ENCODE data around the gene AKR7A3.
A peak's percentile ranks its signal among the peaks of the same experiment; 100 is the strongest.
"Not testable (repeated sequence)": the region's sequence is repeated elsewhere in the genome, so short reads cannot be mapped to it uniquely, and the experiment has no call there.

The AKR7A3 gene

DNA sequence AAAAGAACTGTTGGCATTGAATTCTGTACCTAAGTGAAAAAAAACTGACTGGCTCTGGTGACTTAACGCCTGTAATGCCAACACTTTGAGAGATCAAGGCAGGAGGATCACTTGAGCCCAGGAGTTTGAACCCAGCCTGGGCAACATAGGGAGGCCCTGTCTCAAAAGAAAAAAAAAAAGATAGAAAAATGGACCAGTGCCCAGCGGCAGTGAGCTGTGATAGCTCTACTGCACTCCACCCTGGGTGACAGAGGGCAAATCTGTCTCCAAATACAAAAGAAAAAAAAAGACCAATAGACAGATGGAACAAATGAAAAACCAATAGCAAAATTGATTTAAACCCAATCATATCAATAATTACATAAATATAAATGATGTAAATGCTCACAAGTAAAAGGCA is 674 bp upstream of the AKR7A3 start:
- DNase-seq (ENCODE audit: low read depth, low spot score), result no peak

DNA sequence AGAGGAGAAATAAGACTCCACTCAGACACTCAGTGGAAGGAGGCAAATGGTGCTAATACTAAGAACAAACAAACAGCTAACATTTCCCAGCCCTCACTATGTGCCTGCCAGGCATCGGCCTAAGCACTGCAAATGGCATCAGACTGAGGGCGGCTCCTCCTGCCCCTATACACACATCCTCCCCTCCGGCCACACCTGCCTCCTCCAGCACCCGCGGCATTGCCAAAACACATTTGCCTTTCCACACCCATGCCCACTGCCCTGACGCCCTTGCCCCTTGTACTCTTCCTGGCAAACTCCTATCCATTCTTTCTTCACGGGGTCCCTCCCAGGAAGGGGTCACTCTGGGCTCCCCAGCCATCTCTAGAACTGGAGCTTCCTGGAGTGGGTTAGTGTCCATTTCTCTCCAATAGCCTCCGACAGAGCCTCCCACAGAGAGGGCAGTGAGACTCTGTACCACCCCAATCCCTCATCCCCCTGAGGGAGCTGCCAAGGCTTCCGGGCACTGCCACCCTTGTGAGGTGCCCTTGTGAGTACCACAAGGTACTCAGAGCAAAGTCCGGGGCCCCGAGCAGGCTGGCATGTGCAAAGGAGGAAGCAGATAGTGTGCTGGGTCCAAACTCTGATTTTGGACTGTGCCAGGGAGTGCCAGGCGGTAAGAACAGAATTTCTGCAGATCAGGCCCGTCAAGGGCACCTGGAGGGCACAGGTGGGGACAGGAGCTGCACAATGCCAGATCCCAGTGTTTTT is 959 bp downstream of the AKR7A3 start:
- no peak for DNase-seq (ENCODE audit: low read depth, low spot score)

DNA sequence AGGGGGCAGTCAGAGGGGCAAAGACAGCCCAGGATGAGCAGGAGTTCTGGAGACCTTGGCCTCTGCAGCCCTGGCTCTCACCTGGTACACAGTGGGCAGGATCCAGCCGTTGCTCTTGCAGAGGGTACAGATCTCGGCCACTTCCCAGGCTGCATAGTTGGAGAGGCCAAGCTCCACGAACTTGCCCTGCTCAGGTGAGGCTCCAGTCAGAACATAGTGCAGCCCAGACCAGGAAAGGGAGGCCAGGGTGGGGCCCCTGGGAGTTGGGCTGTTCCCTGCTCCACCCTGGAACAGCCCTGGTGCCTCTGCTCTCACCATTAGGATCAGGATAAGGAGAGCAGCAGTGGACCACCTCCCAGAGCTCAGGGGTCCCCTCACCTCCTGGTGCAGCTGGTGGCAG is 2.8 kb downstream of the AKR7A3 start:
- DNase-seq (ENCODE audit: low read depth, low spot score), result not testable (repeated sequence)

DNA sequence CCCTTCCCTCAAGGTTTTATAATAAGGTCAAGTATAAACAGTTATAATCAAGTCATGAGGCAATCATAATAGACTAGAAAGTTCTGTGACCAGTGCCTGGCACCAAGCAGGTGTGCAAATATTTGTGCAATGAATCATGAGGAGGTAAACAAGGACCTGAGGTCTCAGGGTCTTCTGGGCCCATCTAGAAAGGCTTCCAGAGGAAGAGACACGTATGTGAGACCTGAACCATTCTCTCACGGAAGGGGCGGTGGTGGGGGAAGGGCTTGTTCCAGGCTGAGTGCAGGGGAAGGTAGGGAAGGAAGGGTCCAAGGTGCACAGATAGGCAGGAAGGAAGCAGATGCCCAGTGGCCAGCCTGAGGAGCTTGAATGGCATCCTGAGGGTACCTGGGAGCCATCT is 3.2 kb downstream of the AKR7A3 start:
- DNase-seq (ENCODE audit: low read depth, low spot score), result not testable (repeated sequence)

DNA sequence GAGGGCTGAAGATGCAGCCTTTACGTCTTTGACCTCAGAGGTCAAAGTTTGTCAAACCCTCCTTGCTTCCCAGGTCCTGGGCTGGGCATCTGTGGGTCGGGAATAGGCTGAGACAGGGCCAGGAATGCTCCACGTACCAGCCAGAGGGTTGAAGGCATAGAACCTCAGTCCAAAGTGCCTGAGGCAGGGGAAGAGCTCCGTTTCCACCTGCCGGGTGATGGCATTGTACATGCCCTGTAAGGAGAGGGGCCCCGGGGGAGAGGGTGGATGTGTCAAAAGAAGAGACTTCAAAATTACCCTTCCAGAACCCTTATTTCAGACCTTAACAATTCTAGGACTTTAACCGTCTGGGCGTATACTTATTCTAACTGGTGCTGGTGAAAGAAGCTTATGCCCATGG is 3.7 kb downstream of the AKR7A3 start:
- DNase-seq (ENCODE audit: low read depth, low spot score), result no peak

DNA sequence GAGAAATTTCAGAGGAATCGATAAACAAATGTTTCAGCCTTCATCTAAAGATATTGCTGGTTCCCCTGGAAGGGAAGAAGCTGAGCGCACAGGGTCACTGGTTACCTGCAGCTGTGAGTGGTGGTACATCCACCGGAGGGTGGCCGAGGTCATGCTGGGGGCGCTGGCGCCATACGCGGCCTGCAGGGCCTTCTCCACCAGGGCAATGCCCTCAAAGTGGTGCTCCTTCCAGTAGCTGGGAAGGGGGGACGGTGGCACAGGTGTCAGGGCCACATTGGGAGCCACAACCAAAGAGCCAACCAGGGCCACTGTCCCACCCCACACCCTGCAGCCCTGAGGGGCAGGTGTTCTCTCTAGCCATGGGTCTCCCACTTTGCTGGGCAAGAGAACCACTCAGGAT is 4.7 kb downstream of the AKR7A3 start:
- DNase-seq (ENCODE audit: low read depth, low spot score), result no peak

DNA sequence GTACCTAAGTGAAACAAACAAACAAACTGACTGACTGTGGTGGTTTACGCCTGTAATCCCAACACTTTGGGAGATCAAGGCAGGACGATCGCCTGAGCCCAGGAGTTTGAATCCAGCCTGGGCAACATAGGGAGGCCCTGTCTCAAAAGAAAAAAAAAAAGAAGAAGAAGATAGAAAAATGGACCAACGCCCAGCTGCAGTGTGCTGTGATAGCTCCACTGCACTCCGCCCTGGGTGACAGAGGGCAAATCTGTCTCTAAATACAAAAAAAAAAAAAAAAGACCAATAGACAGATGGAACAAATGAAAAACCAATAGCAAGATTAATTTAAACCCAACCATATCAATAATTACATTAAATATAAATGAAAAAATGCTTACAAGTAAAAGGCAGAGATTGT is 13.9 kb downstream of the AKR7A3 start:
- no peak for DNase-seq (ENCODE audit: low read depth, low spot score)

DNA sequence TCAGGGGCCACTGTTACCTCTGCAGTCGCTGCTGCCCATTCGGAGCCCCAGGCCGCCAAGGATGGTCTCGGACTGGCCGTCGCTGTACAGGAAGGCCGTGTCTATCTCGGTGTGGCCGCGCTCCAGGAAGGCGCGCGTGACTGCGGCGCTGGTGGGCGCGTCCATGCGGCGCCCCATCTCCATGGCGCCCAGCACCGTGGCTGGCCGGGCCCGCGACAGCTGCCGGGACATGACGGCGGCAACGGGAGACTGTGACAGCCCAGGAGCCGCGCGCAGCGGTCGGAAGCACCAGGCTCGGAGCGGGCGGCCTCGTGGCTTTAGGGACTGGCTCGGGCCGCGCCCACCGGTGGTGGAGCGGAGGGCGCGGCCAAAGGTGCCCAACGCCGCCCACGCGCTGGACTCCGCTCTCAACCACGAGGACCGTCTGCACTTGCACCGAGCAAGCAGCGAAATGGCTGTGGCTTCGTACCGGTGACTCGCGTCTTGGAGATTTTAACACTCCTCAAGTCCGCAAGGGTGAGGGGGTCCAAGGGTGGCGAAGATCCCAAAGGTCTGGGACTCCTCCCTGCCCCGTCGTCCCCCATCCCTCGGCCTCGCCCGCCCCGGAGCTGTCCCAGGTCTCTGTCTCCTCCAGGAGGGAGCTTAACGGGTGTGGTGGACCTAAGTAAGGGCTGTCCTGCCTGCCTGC is 14.6 kb downstream of the AKR7A3 start:
- DNase-seq (ENCODE audit: low read depth, low spot score), result not testable (repeated sequence)

DNA sequence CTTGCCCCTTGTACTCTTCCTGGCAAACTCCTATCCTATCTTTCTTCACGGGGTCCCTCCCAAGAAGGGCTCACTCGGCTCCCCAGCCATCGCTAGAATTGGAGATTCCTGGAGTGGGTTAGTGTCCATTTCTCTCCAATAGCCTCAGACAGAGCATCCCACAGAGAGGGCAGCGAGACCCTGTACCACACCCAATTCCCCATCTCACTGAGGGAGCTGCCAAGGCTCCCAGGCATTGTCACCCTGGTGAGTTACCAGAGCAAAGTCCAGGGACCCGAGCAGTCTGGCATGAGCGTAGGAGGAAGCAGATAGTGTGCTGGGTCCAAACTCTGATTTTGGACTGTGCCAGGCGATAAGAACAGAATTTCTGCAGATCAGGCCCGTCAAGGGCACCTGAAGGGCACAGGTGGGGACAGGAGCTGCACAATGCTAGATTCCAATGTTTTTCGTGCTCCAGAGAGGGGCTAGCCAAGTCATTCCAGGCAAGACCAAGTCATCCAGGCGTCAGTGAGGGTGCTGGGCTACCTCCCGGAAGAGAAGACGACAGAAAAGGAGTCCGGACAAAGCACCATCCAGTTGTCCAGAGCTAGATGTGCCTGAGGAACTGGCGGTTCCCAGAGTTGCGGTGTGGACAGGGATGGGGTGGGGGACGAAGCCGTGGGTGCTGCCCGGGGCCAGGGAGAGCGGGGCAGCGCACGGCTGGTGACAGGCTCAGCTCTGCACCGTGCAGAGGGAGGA is 15.3 kb downstream of the AKR7A3 start:
- no peak for DNase-seq (ENCODE audit: low read depth, low spot score)

DNA sequence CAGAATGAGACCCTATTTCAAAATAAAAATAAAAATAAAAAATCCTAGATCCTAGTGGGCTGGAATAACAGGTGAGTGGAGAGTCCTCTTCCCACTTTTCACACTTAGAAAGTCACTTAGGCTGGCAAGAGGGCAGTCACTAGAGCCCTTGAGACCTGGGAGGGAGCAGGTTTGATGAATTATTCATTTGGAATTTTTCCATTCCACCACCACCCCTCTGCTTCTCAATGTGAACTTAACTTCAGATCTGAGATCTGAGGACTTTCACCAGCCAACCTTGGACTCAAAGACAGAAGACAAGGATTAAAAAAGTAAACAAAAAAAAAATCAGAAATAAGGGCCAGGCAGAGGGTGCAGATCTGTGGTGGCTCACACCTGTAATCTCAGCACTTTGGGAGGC is 16.5 kb downstream of the AKR7A3 start:
- no peak for DNase-seq (ENCODE audit: low read depth, low spot score)

DNA sequence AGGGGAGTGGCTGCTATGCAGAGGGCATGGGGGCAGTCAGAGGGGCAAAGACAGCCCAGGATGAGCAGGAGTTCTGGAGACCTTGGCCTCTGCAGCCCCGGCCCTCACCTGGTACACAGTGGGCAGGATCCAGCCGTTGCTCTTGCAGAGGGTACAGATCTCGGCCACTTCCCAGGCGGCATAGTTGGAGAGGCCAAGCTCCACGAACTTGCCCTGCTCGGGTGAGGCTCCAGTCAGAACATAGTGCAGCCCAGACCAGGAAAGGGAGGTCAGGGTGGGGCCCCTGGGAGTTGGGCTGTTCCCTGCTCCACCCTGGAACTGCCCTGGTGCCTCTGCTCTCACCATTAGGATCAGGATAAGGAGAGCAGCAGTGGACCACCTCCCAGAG is 18.2 kb downstream of the AKR7A3 start:
- DNase-seq (ENCODE audit: low read depth, low spot score), result not testable (repeated sequence)

DNA sequence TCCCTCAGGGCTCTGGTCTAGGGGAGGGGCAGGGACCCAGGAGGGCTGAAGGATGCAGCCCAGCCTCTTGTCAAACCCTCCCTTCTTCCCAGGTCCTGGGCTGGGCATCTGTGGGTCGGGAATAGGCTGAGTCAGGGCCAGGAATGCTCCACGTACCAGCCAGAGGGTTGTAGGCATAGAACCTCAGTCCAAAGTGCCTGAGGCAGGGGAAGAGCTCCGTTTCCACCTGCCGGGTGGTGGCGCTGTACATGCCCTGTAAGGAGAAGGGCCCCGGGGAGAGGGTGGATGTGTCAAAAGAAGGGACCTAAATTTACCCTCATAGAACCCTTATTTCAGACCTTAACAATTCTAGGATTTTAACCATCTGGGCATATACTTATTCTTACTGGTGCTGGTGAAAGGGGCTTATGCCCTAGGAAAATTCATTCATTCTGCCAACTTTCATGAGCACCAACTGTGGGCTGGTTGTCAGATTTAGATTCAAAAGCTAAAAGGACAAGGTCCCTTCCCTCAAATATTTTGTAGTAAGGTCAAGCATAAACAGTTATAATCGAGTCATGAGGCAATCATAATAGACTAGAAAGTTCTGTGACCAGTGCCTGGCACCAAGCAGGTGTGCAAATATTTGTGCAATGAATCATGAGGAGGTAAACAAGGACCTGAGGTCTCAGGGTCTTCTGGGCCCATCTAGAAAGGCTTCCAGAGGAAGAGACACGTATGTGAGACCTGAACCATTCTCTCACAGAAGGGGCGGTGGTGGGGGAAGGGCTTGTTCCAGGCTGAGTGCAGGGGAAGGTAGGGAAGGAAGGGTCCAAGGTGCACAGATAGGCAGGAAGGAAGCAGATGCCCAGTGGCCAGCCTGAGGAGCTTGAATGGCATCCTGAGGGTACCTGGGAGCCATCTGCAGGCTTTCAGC is 18.9 kb downstream of the AKR7A3 start:
- peak; percentile 12 for DNase-seq (ENCODE audit: low read depth, low spot score)

DNA sequence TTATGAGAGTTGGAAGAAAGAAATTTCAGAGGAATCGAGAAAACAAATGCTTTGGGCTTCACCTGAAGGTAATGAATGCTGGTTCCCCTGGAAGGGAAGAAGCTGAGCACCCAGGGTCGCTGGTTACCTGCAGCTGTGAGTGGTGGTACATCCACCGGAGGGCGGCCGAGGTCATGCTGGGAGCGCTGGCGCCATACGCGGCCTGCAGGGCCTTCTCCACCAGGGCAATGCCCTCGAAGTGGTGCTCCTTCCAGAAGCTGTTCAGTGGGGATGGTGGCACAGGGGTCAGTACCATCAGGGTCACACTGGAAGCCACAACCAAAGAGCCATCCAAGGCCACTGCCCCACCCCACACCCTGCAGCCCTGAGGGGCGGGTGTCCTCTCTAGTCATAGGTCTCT is 20.1 kb downstream of the AKR7A3 start:
- no peak for DNase-seq (ENCODE audit: low read depth, low spot score)

DNA sequence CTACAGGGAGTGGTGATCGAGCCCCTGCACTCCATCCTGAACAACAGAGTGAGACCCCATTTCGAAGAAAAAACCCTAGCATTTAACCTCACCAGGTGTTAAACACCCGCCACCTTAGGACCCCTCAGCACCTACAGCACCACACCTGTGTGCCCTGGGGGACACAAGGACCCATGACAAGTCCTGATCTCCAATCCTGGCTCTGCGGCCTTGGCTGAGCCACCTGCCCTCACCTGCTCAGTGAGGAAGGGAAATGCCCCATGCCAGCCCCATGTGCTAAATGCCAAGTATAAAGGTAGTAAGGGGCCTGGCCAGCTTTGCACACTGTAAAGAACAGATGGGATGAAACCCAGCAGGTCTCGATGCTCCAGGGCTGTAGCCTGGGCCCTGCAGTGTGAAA is 25.8 kb downstream of the AKR7A3 start:
- DNase-seq (ENCODE audit: low read depth, low spot score), result no peak

DNA sequence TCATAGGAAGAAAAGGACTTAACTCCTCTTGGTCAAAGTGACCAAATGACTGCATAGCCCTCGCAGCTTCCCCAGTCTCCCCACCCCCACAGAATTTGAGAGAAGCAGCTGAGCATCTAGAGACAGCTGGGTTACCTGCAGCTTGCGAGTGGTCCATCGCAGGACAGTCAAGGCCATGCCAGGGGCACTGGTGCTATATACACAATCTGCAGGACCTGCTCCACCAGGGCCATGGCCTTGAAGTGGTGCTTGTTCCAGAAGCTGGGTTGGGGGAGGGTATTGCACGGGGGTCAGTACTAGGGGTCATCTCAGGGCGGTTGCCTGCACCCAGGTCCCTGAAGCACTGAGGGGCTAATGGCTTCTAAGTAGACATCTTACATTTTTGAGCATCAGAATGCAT is 26.5 kb downstream of the AKR7A3 start:
- no peak for DNase-seq (ENCODE audit: low read depth, low spot score)

DNA sequence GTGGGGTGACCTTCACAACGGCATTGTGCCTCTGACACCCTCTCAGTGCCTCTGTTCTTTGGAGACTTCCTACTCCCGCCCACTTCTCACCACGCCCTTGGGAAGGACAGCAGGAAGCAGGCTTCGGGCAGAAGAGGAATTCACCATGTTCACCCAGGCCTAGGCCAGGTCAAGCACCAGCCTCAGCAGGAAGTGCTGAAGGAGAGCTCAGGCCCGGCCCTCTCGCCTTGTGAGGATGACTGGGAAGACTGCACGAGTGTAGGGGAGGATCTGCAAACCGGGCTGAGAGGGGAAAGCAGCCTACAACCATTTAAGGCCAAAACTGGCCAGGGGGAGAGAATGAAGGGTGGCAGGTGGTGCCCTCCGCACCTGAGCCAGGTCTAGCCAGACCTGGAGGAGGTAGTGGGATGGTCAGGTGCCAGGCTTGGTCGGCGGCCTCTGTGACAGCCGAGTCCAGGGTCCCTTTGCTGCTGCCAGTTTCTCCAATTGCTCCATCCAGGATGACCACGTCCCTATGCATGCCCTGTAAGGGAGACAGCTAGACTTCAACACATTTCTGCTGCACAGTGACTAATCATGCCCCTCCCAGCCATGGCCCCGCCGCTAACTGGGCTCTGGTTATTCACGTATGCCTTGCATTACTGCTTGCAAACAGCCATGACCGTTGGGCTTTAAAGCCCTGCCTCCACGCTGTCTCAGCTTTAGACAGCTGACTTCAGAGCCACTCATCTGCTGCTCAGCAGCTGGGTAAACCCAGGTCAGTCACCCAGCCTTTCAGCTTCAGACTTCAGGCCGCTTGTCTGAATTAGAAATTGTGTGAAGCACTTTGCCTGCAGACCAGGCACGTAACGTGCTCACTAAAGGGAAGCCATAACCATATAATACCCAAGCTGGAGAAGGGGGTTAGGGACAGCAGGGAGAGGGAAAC is 28.1 kb downstream of the AKR7A3 start:
- DNase-seq (ENCODE audit: low read depth, low spot score), result peak; percentile 63

DNA sequence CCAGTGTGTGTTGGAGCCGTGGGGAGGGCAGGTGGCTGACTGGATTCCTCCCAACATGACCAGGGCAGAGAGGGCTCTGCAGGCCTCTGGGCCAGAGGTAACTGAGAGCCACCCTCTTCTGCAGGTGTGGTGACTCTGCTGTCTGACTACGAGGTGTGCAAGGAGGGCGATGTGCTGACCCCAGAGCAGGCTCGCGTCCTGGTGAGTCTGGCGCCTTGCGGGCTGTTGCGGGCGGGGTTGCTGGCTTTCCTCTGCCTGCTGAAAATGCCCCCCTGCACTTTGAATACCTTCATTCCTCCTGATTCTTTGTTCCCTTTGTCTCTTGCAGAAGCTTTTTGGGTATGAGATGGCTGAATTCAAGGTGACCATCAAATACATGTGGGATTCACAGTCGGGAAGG is 30.2 kb downstream of the AKR7A3 start:
- DNase-seq (ENCODE audit: low read depth, low spot score), result no peak

DNA sequence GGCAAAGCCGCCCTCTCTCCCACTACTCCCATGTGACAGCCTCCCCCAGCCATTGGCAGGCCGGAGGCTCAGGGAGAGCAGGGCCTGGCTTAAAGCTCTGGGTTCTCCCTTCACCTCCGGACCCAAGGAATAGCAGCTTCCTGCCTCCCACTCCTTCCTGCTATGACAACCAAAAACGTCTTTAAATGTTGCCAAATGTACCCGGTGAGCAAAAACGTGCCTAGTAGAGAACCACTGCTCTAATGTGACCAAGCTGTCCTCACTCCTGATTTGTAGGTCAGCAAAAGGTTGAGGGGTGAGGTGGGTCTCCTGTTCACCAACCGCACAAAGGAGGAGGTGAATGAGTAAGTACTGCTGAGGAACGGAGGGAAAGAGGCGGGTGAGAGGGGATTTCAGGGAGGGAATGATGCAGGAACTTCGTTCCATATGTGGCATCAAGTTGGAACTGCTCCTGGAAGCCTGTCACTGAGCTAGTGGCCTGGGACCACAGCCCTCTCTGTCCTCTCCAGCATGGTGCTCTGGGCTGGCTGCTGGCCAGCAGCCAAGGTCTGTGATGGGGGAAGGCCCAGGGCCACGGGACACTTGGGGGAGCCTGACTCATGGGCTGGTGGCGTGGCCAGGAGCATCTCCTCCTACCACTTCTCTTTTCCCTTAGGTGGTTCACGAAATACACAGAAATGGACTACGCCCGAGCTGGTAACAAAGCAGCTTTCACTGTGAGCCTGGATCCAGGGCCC is 31.2 kb downstream of the AKR7A3 start:
- DNase-seq (ENCODE audit: low read depth, low spot score), result no peak

DNA sequence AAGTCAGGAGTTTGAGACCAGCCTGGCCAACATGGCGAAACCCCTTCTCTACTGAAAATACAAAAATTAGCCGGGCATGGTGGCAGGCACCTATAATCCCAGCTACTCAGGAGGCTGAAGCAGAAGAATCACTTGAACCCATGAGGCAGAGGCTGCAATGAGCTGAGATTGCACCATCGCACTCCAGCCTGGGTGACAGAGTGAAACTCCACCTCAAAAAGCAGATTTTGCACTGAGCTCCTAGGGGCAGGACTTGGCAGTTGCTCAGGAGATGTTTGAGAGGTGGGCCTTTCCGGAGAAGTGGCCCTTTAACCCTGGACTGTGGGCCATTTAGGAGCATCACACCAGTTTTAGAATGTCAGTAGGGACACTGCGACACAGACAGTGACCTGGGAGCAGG is 32.3 kb downstream of the AKR7A3 start:
- DNase-seq (ENCODE audit: low read depth, low spot score), result not testable (repeated sequence)

DNA sequence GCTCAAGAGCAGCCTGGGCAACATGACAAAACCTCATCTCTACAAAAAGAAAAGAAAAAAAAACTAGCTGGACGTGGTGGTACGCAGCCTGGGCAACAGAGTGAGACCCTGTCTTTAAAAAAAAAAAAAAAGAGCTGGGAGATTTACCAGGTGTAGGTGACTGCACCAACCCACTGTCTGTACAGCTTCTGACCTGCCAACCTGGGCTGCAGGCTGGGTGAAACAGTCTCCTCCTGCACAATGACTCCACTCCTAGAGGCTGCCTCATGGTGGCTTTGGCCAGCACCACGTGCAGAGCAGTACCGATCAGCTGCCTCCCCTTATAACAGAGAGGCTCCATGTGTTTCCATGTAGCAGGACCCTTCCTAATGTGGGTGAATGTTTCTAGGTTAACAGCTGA is 33.3 kb downstream of the AKR7A3 start:
- DNase-seq (ENCODE audit: low read depth, low spot score), result no peak
